H9 (cell line): ENCODE results near the gene RASGEF1C. TPM values are rescaled to one million over a fixed set of nuclear protein-coding genes. Genes with fewer than 3 reads are reported as not detected.

Source experiments
- DNase-seq: peaks from one replicate; pipeline ENCODE4 v3.0.0-alpha.2; 2017
- H2AFZ ChIP-seq: one replicate; pipeline ENCODE4 v1.6.1; 2013; ENCODE audit warnings: mild to moderate bottlenecking, low read length, control low read depth, moderate library complexity
- H2AK5ac ChIP-seq: 2 replicates; pipeline ENCODE4 v1.6.1; 2013; ENCODE audit warnings: low read length, control low read depth, mixed read lengths; ENCODE audit not compliant: insufficient read length
- H2BK120ac ChIP-seq: one replicate; pipeline ENCODE4 v1.6.1; 2013; ENCODE audit warnings: low read depth, mild to moderate bottlenecking, low read length, control low read depth, inconsistent platforms; ENCODE audit not compliant: poor library complexity, severe bottlenecking
- H2BK12ac ChIP-seq: 2 replicates; pipeline ENCODE4 v1.6.1; 2013; ENCODE audit warnings: low read length, control low read depth, mixed read lengths, low read depth; ENCODE audit not compliant: insufficient read length
- H2BK15ac ChIP-seq: 2 replicates; pipeline ENCODE4 v1.6.1; 2013; ENCODE audit warnings: low read depth, low read length, control low read depth
- H2BK20ac ChIP-seq: one replicate; pipeline ENCODE4 v1.6.1; 2013; ENCODE audit warnings: low read depth, mild to moderate bottlenecking, low read length, control low read depth, inconsistent platforms; ENCODE audit not compliant: poor library complexity, severe bottlenecking
- H2BK5ac ChIP-seq: 2 replicates; pipeline ENCODE4 v1.6.1; 2013; ENCODE audit warnings: low read length, control low read depth, mixed read lengths; ENCODE audit not compliant: insufficient read length
- H3K14ac ChIP-seq: 2 replicates; pipeline ENCODE4 v1.6.1; 2013; ENCODE audit warnings: low read length, control low read depth; ENCODE audit not compliant: insufficient read depth
- H3K18ac ChIP-seq: 2 replicates; pipeline ENCODE4 v1.6.1; 2013; ENCODE audit warnings: low read depth, mild to moderate bottlenecking, mixed read lengths, low read length, control low read depth; ENCODE audit not compliant: insufficient read length
- H3K23ac ChIP-seq: 2 replicates; pipeline ENCODE4 v1.6.1; 2013; ENCODE audit warnings: low read length, control low read depth, mixed read lengths, low read depth; ENCODE audit not compliant: insufficient read length
- H3K23me2 ChIP-seq: 2 replicates; pipeline ENCODE4 v1.6.1; 2013; ENCODE audit warnings: low read depth, mild to moderate bottlenecking, mixed read lengths, low read length, control low read depth; ENCODE audit not compliant: insufficient read length, poor library complexity, severe bottlenecking
- H3K27ac ChIP-seq: 2 replicates; pipeline ENCODE4 v1.5.1; 2013; ENCODE audit warnings: low read length, control low read depth, mixed read lengths, low read depth; ENCODE audit not compliant: insufficient read length
- H3K27me3 ChIP-seq: 2 replicates; pipeline ENCODE4 v1.6.1; 2013; ENCODE audit warnings: low read length, control low read depth, inconsistent platforms; ENCODE audit not compliant: insufficient read depth
- H3K4ac ChIP-seq: 2 replicates; pipeline ENCODE4 v1.6.1; 2013; ENCODE audit warnings: low read depth, mild to moderate bottlenecking, control low read depth, inconsistent platforms, low read length, moderate library complexity
- H3K4me1 ChIP-seq: 2 replicates; pipeline ENCODE4 v1.6.1; 2013; ENCODE audit warnings: low read length, control low read depth, inconsistent platforms; ENCODE audit not compliant: insufficient read depth
- H3K4me2 ChIP-seq: 2 replicates; pipeline ENCODE4 v1.6.1; 2013; ENCODE audit warnings: low read length, control low read depth, mixed read lengths; ENCODE audit not compliant: insufficient read length, insufficient read depth
- H3K56ac ChIP-seq: 2 replicates; pipeline ENCODE4 v1.6.1; 2013; ENCODE audit warnings: low read depth, mild to moderate bottlenecking, mixed read lengths, low read length, control low read depth; ENCODE audit not compliant: insufficient read length
- H3K79me1 ChIP-seq: 2 replicates; pipeline ENCODE4 v1.6.1; 2013; ENCODE audit warnings: low read depth, mild to moderate bottlenecking, moderate library complexity, low read length, control low read depth, inconsistent platforms; ENCODE audit not compliant: insufficient read depth, poor library complexity, severe bottlenecking
- H3K79me2 ChIP-seq: 2 replicates; pipeline ENCODE4 v1.6.1; 2013; ENCODE audit warnings: low read length, control low read depth, inconsistent platforms; ENCODE audit not compliant: insufficient read depth
- H3K9ac ChIP-seq: 2 replicates; pipeline ENCODE4 v1.6.1; 2013; ENCODE audit warnings: low read length, control low read depth, mixed read lengths; ENCODE audit not compliant: insufficient read length; ENCODE audit errors: extremely low read depth
- H3K9me3 ChIP-seq: one replicate; pipeline ENCODE4 v1.6.1; 2013; ENCODE audit warnings: low read depth, low read length, inconsistent platforms; ENCODE audit not compliant: control insufficient read depth
- H3T11ph ChIP-seq: one replicate; pipeline ENCODE4 v1.6.1; 2013; ENCODE audit warnings: mild to moderate bottlenecking, low read length, control low read depth, inconsistent platforms
- H4K20me1 ChIP-seq: one replicate; pipeline ENCODE4 v1.6.1; 2013; ENCODE audit not compliant: control insufficient read depth, insufficient read length, insufficient read depth
- H4K5ac ChIP-seq: 2 replicates; pipeline ENCODE4 v1.6.1; 2013; ENCODE audit warnings: low read depth, mild to moderate bottlenecking, mixed read lengths, low read length, control low read depth; ENCODE audit not compliant: insufficient read length
- H4K8ac ChIP-seq: replicated peaks from 2 replicates; pipeline ENCODE4 v1.6.1; 2013; ENCODE audit warnings: low read length, control low read depth, mixed read lengths, low read depth; ENCODE audit not compliant: insufficient read length
- H4K91ac ChIP-seq: 2 replicates; pipeline ENCODE4 v1.6.1; 2013; ENCODE audit warnings: low read depth, mild to moderate bottlenecking, moderate library complexity, mixed read lengths, low read length, control low read depth; ENCODE audit not compliant: insufficient read length
- H3K27ac Mint-ChIP-seq, 3 experiments: 2 replicates in 2 of 3; 3 replicates in 1 of 3; pipeline ENCODE4 v1.8.0; 2020 to 2021; ENCODE audit warnings: mixed read lengths in 3 of 3, mild to moderate bottlenecking in 1 of 3, moderate library complexity in 1 of 3
- H3K27me3 Mint-ChIP-seq: 2 replicates; pipeline ENCODE4 v1.8.0; 2021; ENCODE audit warnings: low read depth, mild to moderate bottlenecking, moderate library complexity, mixed read lengths
- H3K36me3 Mint-ChIP-seq, 3 experiments: 2 replicates in 2 of 3; 3 replicates in 1 of 3; pipeline ENCODE4 v1.8.0; 2020 to 2021; ENCODE audit warnings: low read depth in 3 of 3, mixed read lengths in 3 of 3; ENCODE audit not compliant: insufficient read depth in 1 of 3
- H3K4me1 Mint-ChIP-seq, 2 experiments: 2 replicates each; pipeline ENCODE4 v1.8.0; 2020; ENCODE audit warnings: mixed read lengths in 2 of 2
- H3K4me3 Mint-ChIP-seq, 2 experiments: 2 replicates in 1 of 2; 3 replicates in 1 of 2; pipeline ENCODE4 v1.8.0; 2020 to 2021; ENCODE audit warnings: mild to moderate bottlenecking in 2 of 2, mixed read lengths in 2 of 2, moderate library complexity in 1 of 2
- H3K9me3 Mint-ChIP-seq, 2 experiments: 2 replicates in 1 of 2; 3 replicates in 1 of 2; pipeline ENCODE4 v1.8.0; 2020; ENCODE audit warnings: mild to moderate bottlenecking in 2 of 2, mixed read lengths in 2 of 2, moderate library complexity in 1 of 2
- WGBS: extraction: QIAGEN DNeasy Blood & Tissue Kit; methylation state at CpG from one replicate; pipeline ENCODE4 v1.1.7; 2013; ENCODE audit warnings: missing lambda C conversion rate, low lambda C conversion rate, mixed read lengths; ENCODE audit not compliant: insufficient read length; ENCODE audit errors: extremely low coverage; 5-methylcytosine and 5-hydroxymethylcytosine counted together
- total RNA-seq: library from RNA; stranded (reverse); gene quantifications from 2 replicates; pipeline ENCODE4 v1.2.1, GENCODE V29; 2021
- TF ChIP-seq, protein P1 (sequence below): fragments of 200-600 bp; sonication (generic); conservative IDR thresholded peaks from 3 replicates; pipeline ENCODE4 v1.8.0; 2021; ENCODE audit warnings: antibody characterized with exemption, mild to moderate bottlenecking

The RASGEF1C gene
- total RNA-seq, 1 experiment from 2014 or later, result 0.83 TPM

DNA sequence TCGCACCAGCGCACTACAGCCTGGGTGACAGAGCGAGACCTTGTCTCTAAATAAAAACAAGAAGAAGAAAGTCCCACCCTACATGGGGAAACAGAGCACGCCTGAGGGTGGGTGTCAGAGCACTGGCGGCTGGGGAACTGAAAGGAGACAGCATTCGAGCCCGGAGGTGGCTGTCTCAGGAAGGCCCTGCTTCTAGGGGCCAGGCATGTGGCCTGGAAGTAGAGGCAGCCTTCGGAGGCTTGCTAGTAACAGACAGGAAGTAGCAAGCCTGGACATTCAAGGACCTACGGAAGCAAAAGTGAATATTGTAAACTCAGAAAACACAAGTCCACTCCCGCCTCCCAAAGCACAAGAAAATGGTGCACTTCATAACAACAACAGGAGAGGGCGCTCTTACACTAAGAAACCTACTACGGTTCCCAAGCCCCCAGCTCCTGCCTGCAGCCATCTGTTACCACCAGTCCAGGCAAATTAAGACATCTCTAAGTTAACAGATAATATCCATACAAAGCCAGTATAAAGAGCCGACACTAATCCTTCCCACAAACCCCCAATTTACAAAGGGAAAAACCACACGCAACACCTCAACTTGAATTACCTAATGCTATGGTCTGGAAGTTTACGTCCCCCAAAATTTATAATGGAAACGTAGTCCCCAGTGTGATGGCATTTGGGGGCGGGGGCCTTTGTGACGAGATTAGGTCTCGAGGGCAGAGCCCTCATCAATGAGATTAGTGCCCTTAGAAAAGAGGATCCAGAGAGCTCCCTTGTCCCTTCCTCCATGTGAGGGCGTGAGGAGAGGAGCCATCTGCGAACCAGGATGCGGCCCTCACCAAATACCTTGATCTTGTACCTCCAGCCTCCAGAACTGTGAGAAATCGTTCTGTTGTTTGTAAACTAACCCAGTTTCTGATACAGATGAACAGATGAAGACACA is 7.7 kb downstream of the RASGEF1C start:
- Histone ChIP-seq H2BK12ac (no peak overlapping the region), H3K23ac (no peak overlapping the region), H2BK15ac (no peak overlapping the region), H3K23me2 (no peaks in the 10 kb centered on the region), H2BK120ac (no peak overlapping the region), H2BK20ac (no peak overlapping the region), H3K79me1 (no peaks in the 10 kb centered on the region), H3K27me3 (no peaks in the 10 kb centered on the region), H3K18ac (no peak overlapping the region), H3K4me2 (no peak overlapping the region), H3K27ac (no peak overlapping the region), H3T11ph (no peak overlapping the region), H2AFZ (no peak overlapping the region), H3K14ac (no peak overlapping the region), H3K79me2 (no peaks in the 10 kb centered on the region), H3K4ac (no peak overlapping the region), H3K9ac (no peak overlapping the region), H3K4me1 (no peaks in the 10 kb centered on the region), H4K5ac (no peak overlapping the region), H2BK5ac (no peak overlapping the region), H4K20me1 (no peaks in the 10 kb centered on the region), H4K91ac (no peak overlapping the region), H2AK5ac (no peak overlapping the region), H4K8ac (no peak overlapping the region), H3K56ac (no peak overlapping the region), H3K9me3 (no peaks in the 10 kb centered on the region)
- peak; percentile 73 for DNase-seq
- H3K9me3 Mint-ChIP-seq, result 0 out of 5 replicates have a peak, but pooled peaks cover 0 to 3% of the 10 kb centered on the region in 2 experiments
- H3K36me3 Mint-ChIP-seq, result no peaks in the 10 kb centered on the region
- no peak overlapping the region; a peak in 1 of 7 replicates for H3K27ac Mint-ChIP-seq
- TF ChIP-seq, protein P1, sequence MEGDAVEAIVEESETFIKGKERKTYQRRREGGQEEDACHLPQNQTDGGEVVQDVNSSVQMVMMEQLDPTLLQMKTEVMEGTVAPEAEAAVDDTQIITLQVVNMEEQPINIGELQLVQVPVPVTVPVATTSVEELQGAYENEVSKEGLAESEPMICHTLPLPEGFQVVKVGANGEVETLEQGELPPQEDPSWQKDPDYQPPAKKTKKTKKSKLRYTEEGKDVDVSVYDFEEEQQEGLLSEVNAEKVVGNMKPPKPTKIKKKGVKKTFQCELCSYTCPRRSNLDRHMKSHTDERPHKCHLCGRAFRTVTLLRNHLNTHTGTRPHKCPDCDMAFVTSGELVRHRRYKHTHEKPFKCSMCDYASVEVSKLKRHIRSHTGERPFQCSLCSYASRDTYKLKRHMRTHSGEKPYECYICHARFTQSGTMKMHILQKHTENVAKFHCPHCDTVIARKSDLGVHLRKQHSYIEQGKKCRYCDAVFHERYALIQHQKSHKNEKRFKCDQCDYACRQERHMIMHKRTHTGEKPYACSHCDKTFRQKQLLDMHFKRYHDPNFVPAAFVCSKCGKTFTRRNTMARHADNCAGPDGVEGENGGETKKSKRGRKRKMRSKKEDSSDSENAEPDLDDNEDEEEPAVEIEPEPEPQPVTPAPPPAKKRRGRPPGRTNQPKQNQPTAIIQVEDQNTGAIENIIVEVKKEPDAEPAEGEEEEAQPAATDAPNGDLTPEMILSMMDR, result peak; percentile 87
- H3K4me1 Mint-ChIP-seq, result peaks cover 3 to 8% of the 10 kb centered on the region in 2 experiments; a peak in 1 of 4 replicates
- peaks cover 2% of the 10 kb centered on the region; the same call in 1 of the 2 replicates for H3K27me3 Mint-ChIP-seq
- H3K4me3 Mint-ChIP-seq, result no peak overlapping the region
- no CpG with 5 or more reads among the region's 23 CpGs for WGBS
